ENCODE data around the gene SAMD9L.

DNA sequence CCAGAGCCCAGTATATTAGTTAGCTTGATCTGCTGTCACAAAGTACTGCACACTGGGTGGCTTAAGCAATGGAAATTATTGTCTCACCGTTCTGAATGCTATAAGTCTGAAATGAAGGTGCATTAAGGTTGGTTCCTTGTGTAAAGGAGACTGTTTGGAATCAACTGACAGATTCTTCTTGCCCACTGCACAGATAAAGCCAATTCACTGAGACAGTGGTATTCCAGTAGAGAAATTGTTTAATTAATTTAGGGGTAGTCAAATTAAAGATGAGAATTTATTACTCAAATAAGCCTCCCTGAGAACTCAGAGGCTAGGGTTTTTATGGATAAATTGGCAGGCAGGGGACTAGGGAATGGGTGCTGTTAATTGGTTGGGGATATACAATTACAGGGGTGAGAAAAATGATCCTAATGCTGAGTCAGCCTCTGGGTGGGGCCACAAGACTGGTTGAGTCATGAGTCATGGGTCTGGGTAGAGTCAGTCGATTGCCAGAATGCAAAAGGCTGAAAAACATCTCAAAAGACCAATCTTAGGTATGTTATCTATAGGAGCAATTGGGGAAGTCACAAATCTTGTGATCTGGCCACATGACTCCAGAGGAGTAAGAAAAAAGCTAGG is 23.5 kb upstream of the SAMD9L start:
- no peak for TF ChIP-seq EP300 (IDR thresholded peaks at IDR 0.05)
- TF ChIP-seq POLR2A (IDR thresholded peaks at IDR 0.05), result no peak
- TF ChIP-seq, protein P1, sequence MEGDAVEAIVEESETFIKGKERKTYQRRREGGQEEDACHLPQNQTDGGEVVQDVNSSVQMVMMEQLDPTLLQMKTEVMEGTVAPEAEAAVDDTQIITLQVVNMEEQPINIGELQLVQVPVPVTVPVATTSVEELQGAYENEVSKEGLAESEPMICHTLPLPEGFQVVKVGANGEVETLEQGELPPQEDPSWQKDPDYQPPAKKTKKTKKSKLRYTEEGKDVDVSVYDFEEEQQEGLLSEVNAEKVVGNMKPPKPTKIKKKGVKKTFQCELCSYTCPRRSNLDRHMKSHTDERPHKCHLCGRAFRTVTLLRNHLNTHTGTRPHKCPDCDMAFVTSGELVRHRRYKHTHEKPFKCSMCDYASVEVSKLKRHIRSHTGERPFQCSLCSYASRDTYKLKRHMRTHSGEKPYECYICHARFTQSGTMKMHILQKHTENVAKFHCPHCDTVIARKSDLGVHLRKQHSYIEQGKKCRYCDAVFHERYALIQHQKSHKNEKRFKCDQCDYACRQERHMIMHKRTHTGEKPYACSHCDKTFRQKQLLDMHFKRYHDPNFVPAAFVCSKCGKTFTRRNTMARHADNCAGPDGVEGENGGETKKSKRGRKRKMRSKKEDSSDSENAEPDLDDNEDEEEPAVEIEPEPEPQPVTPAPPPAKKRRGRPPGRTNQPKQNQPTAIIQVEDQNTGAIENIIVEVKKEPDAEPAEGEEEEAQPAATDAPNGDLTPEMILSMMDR (IDR thresholded peaks at IDR 0.05), result no peak

Measured in sigmoid colon (tissue), 4 donors.